ENCODE data around the gene CCDC194.

The CCDC194 gene

GRCh38 chr19:17431417-17431816 lies 37.4 kb upstream of the CCDC194 start:
- Mint-ChIP-seq H3K4me1 (peaks cover 11% of the 10 kb centered on the region), H3K27me3 (ENCODE audit: low read depth) (peaks cover 3% of the 10 kb centered on the region), H3K36me3 (ENCODE audit: low read depth) (no peaks in the 10 kb centered on the region), H3K4me3 (no peak overlapping the region), H3K9me3 (no peaks in the 10 kb centered on the region), H3K27ac (no peak overlapping the region)
- no peak for TF ChIP-seq CTCF (IDR thresholded peaks at IDR 0.05; ENCODE audit: unreplicated experiment in 3 of 3)

GRCh38 chr19:17429641-17430113 lies 35.7 kb upstream of the CCDC194 start:
- TF ChIP-seq CTCF (IDR thresholded peaks at IDR 0.05; ENCODE audit: unreplicated experiment in 3 of 3) = no peak
- peak overlapping the region; percentile 1 to 32 (median 16) for H3K27ac Mint-ChIP-seq
- peaks cover 3% of the 10 kb centered on the region for H3K27me3 Mint-ChIP-seq (ENCODE audit: low read depth)
- H3K4me1 Mint-ChIP-seq = peaks cover 13% of the 10 kb centered on the region
- no peaks in the 10 kb centered on the region for H3K36me3 Mint-ChIP-seq (ENCODE audit: low read depth)
- H3K4me3 Mint-ChIP-seq = no peak overlapping the region
- no peaks in the 10 kb centered on the region for H3K9me3 Mint-ChIP-seq

GRCh38 chr19:17424743-17425365 lies 30.9 kb upstream of the CCDC194 start:
- no peak overlapping the region for H3K27ac Mint-ChIP-seq
- no peaks in the 10 kb centered on the region for H3K27me3 Mint-ChIP-seq (ENCODE audit: low read depth)
- peak overlapping the region; percentile 53 to 69 (median 68) for H3K4me3 Mint-ChIP-seq
- peaks cover 18% of the 10 kb centered on the region for H3K4me1 Mint-ChIP-seq
- peaks cover 4% of the 10 kb centered on the region for H3K36me3 Mint-ChIP-seq (ENCODE audit: low read depth)
- peak; percentile 45 to 61 (median 46) for TF ChIP-seq CTCF (IDR thresholded peaks at IDR 0.05; ENCODE audit: unreplicated experiment in 3 of 3)
- no peaks in the 10 kb centered on the region for H3K9me3 Mint-ChIP-seq

- H3K36me3 Mint-ChIP-seq (ENCODE audit: low read depth) = peaks cover 4% of the 10 kb centered on the region
- no peak for TF ChIP-seq CTCF (IDR thresholded peaks at IDR 0.05; ENCODE audit: unreplicated experiment in 3 of 3)
- H3K9me3 Mint-ChIP-seq = no peaks in the 10 kb centered on the region
- H3K27me3 Mint-ChIP-seq (ENCODE audit: low read depth) = no peaks in the 10 kb centered on the region
- peak overlapping the region in 1 of 3 experiments; percentile 12 for H3K4me3 Mint-ChIP-seq
- peaks cover 22% of the 10 kb centered on the region for H3K4me1 Mint-ChIP-seq
- H3K27ac Mint-ChIP-seq = no peak overlapping the region
Observed at GRCh38 chr19:17423429-17424208, 29.6 kb upstream of the CCDC194 start.

GRCh38 chr19:17421942-17422341 lies 27.9 kb upstream of the CCDC194 start:
- Mint-ChIP-seq H3K4me1 (peaks cover 26% of the 10 kb centered on the region), H3K27me3 (ENCODE audit: low read depth) (no peaks in the 10 kb centered on the region), H3K36me3 (ENCODE audit: low read depth) (peaks cover 4% of the 10 kb centered on the region), H3K27ac (no peak overlapping the region), H3K9me3 (no peaks in the 10 kb centered on the region), H3K4me3 (peak overlapping the region in 1 of 3 experiments; percentile 21)
- TF ChIP-seq CTCF (IDR thresholded peaks at IDR 0.05; ENCODE audit: unreplicated experiment in 3 of 3) = no peak

Measured in nephron (organoid).